DOHH2 (cell line): Measurements from ENCODE around the gene KRTAP5-5.

Experiments
- H3F3A ChIP-seq: fragments of 200-600 bp; sonication (generic), shearing (Covaris generic); 2 replicates; pipeline ENCODE4 v1.6.0; 2016; ENCODE audit warnings: antibody characterized with exemption, mild to moderate bottlenecking; ENCODE audit not compliant: control insufficient read depth, insufficient read depth
- H3K27ac ChIP-seq: fragments of 200-600 bp; sonication (generic); 2 replicates; pipeline ENCODE4 v1.5.1; 2014; ENCODE audit warnings: low read depth, mild to moderate bottlenecking, low read length, moderate library complexity
- H3K27me3 ChIP-seq: fragments of 200-600 bp; sonication (generic); 2 replicates; pipeline ENCODE4 v1.6.1; 2014; ENCODE audit warnings: mild to moderate bottlenecking, low read length, mixed read lengths; ENCODE audit not compliant: control insufficient read depth
- H3K36me3 ChIP-seq: fragments of 200-600 bp; sonication (generic); 2 replicates; pipeline ENCODE4 v1.6.1; 2014; ENCODE audit warnings: mild to moderate bottlenecking, low read length, moderate library complexity, mixed read lengths; ENCODE audit not compliant: control insufficient read depth
- H3K4me1 ChIP-seq: fragments of 200-600 bp; sonication (generic); 2 replicates; pipeline ENCODE4 v1.6.1; 2014; ENCODE audit warnings: mild to moderate bottlenecking, low read length, mixed read lengths; ENCODE audit not compliant: control insufficient read depth
- H3K4me2 ChIP-seq: fragments of 200-600 bp; sonication (generic); 2 replicates; pipeline ENCODE4 v1.6.0; 2014; ENCODE audit warnings: mild to moderate bottlenecking, low read length, moderate library complexity
- H3K4me3 ChIP-seq: fragments of 200-600 bp; sonication (generic); 2 replicates; pipeline ENCODE4 v1.5.1; 2014; ENCODE audit warnings: mild to moderate bottlenecking, low read length, mixed read lengths
- H3K79me2 ChIP-seq: fragments of 200-600 bp; sonication (generic); 2 replicates; pipeline ENCODE4 v1.6.1; 2014; ENCODE audit warnings: mild to moderate bottlenecking, low read length, mixed read lengths; ENCODE audit not compliant: control insufficient read depth
- H3K9me2 ChIP-seq: fragments of 200-600 bp; sonication (generic); replicated peaks from 2 replicates; pipeline ENCODE4 v1.6.1; 2014; ENCODE audit warnings: mild to moderate bottlenecking, low read length, mixed read lengths; ENCODE audit not compliant: control insufficient read depth
- H3K9me3 ChIP-seq: fragments of 200-600 bp; sonication (generic); 2 replicates; pipeline ENCODE4 v1.6.1; 2014; ENCODE audit warnings: antibody characterized with exemption, low read length, mixed read lengths; ENCODE audit not compliant: control insufficient read depth, insufficient read depth
- H4K20me1 ChIP-seq: fragments of 200-600 bp; sonication (generic); 2 replicates; pipeline ENCODE4 v1.6.0; 2014; ENCODE audit warnings: low read depth, mild to moderate bottlenecking, antibody characterized with exemption, low read length, moderate library complexity; ENCODE audit not compliant: control insufficient read depth, insufficient read depth
- CTCF ChIP-seq: fragments of 200-600 bp; sonication (generic); IDR thresholded peaks from one replicate; pipeline ENCODE4 v1.5.1; 2014; ENCODE audit warnings: antibody characterized with exemption, mild to moderate bottlenecking, low read depth, low read length; ENCODE audit not compliant: poor library complexity, severe bottlenecking
- EZH2phosphoT487 ChIP-seq: fragments of 200-600 bp; sonication (generic); IDR thresholded peaks from 2 replicates; pipeline ENCODE4 v1.6.1; 2017; ENCODE audit warnings: borderline replicate concordance, mild to moderate bottlenecking, antibody characterized with exemption, low read length, moderate library complexity, mixed read lengths

The KRTAP5-5 gene

GRCh38 chr11:1633864-1634263, 4.3 kb downstream of the KRTAP5-5 start:
- no peak overlapping the region for H3K4me3 ChIP-seq
- no peak overlapping the region for H3K4me2 ChIP-seq
- no peaks in the 10 kb centered on the region for H3K9me2 ChIP-seq
- no peaks in the 10 kb centered on the region for H3K9me3 ChIP-seq
- H3K4me1 ChIP-seq, result no peaks in the 10 kb centered on the region
- no peaks in the 10 kb centered on the region for H3F3A ChIP-seq
- no peaks in the 10 kb centered on the region for H3K36me3 ChIP-seq
- no peak overlapping the region for H3K27ac ChIP-seq
- no peaks in the 10 kb centered on the region; the same call in 1 of the 2 replicates for H4K20me1 ChIP-seq
- peaks cover 5% of the 10 kb centered on the region; the same call in 1 of the 2 replicates for H3K27me3 ChIP-seq
- no peak for TF ChIP-seq EZH2phosphoT487
- no peak for TF ChIP-seq CTCF
- H3K79me2 ChIP-seq, result no peaks in the 10 kb centered on the region

GRCh38 chr11:1636291-1636950, 6.8 kb downstream of the KRTAP5-5 start:
- Histone ChIP-seq H3K36me3 (no peaks in the 10 kb centered on the region), H3K27me3 (no peaks in the 10 kb centered on the region), H4K20me1 (no peaks in the 10 kb centered on the region), H3K27ac (no peak overlapping the region), H3F3A (no peaks in the 10 kb centered on the region), H3K9me3 (no peaks in the 10 kb centered on the region), H3K4me2 (no peak overlapping the region), H3K4me3 (no peak overlapping the region), H3K9me2 (no peaks in the 10 kb centered on the region), H3K4me1 (no peaks in the 10 kb centered on the region), H3K79me2 (no peaks in the 10 kb centered on the region)
- TF ChIP-seq EZH2phosphoT487 (no peak), CTCF (no peak)

- Histone ChIP-seq H3F3A (no peaks in the 10 kb centered on the region), H3K79me2 (no peaks in the 10 kb centered on the region), H3K27me3 (no peaks in the 10 kb centered on the region), H3K4me3 (no peak overlapping the region), H3K27ac (no peak overlapping the region), H3K4me2 (no peak overlapping the region), H3K36me3 (no peaks in the 10 kb centered on the region), H3K9me3 (no peaks in the 10 kb centered on the region), H4K20me1 (no peaks in the 10 kb centered on the region), H3K4me1 (no peaks in the 10 kb centered on the region), H3K9me2 (no peaks in the 10 kb centered on the region)
- TF ChIP-seq EZH2phosphoT487 (no peak), CTCF (no peak)
Observed at GRCh38 chr11:1637628-1638027, 8.1 kb downstream of the KRTAP5-5 start.
